HFF-Myc (cell line): ENCODE data around the gene RBFOX1.

Source experiments
- DNase-seq: peaks from one replicate; pipeline ENCODE4 v3.0.0-alpha.2; 2011; ENCODE audit warnings: low read depth; ENCODE audit errors: extremely low read depth
- H3K4me3 ChIP-seq: replicated peaks from 2 replicates; pipeline ENCODE4 v1.5.1; 2011; ENCODE audit warnings: low read depth, mild to moderate bottlenecking, control low read depth, low read length
- CTCF ChIP-seq: IDR thresholded peaks from 2 replicates; pipeline ENCODE4 v1.5.1; 2012; ENCODE audit warnings: mild to moderate bottlenecking, low read depth, low read length, control low read depth; ENCODE audit errors: missing control alignments

Gene RBFOX1

GRCh38 chr16:7675628-7676027, 343.0 kb downstream of the RBFOX1 start:
- DNase-seq, result no peak
- no peak for TF ChIP-seq CTCF
- no peak overlapping the region for H3K4me3 ChIP-seq

- H3K4me3 ChIP-seq, result no peak overlapping the region
- DNase-seq, result no peak
- TF ChIP-seq CTCF, result no peak
Measured at GRCh38 chr16:7680296-7680695, 347.7 kb downstream of the RBFOX1 start.

GRCh38 chr16:7688811-7689210, 356.2 kb downstream of the RBFOX1 start:
- no peak overlapping the region for H3K4me3 ChIP-seq
- DNase-seq, result no peak
- TF ChIP-seq CTCF, result no peak

- no peak for TF ChIP-seq CTCF
- no peak overlapping the region for H3K4me3 ChIP-seq
- no peak for DNase-seq
Measured at GRCh38 chr16:7689234-7689633, 356.6 kb downstream of the RBFOX1 start.

GRCh38 chr16:7691533-7691932, 358.9 kb downstream of the RBFOX1 start:
- no peak for TF ChIP-seq CTCF
- DNase-seq, result no peak
- no peak overlapping the region for H3K4me3 ChIP-seq

GRCh38 chr16:7703672-7704071, 371.0 kb downstream of the RBFOX1 start:
- TF ChIP-seq CTCF, result no peak
- no peak overlapping the region for H3K4me3 ChIP-seq
- no peak for DNase-seq

- no peak for TF ChIP-seq CTCF
- no peak overlapping the region for H3K4me3 ChIP-seq
- no peak for DNase-seq
Measured at GRCh38 chr16:7705885-7706284, 373.2 kb downstream of the RBFOX1 start.
